ENCODE measurements around the gene INO80B. TPM values are rescaled to one million over a fixed set of nuclear protein-coding genes. Genes with fewer than 3 reads are reported as not detected.

The INO80B gene
- total RNA-seq, 2 experiments from 2014 or later: 41.3 to 41.8 TPM

DNA sequence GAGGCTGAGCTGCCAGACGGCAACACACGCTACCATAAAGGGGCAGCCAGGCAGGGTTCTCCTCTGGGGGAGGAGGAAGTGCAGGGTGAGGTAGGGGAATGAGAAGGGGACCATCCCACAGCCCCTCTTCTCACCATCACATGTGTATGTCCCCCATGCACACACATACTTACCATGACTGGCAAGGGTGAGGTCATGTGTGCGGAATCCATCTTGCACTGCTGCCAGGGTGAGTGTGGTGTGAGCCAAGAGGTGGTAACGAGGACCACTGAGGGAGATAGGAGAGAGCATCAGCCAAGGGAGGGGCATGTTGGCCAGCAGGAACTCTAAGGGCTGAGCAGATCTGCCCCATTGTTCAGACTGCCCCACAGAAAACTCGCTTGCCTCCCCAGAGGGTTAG is 26.2 kb upstream of the INO80B start:
- Histone ChIP-seq H3K27ac (ENCODE audit: low read depth in 1 of 2, low read length in 2 of 2) (no peak overlapping the region), H3K27me3 (ENCODE audit: control insufficient read depth in 1 of 2, insufficient read depth in 2 of 2, low read length in 2 of 2) (no peaks in the 10 kb centered on the region), H3K36me3 (ENCODE audit: insufficient read depth, low read length) (peaks cover 11% of the 10 kb centered on the region), H3K4me3 (ENCODE audit: low read length) (no peak overlapping the region), H3K9me3 (ENCODE audit: control insufficient read depth in 1 of 2, insufficient read depth in 1 of 2, low read length in 2 of 2) (no peaks in the 10 kb centered on the region), H3K4me1 (ENCODE audit: insufficient read depth, low read length) (no peaks in the 10 kb centered on the region)
- DNase-seq (no peak), ATAC-seq (ENCODE audit: poor library complexity) (no peak)
- Mint-ChIP-seq H3K27me3 (no peaks in the 10 kb centered on the region), H3K36me3 (ENCODE audit: low read depth) (peaks cover 11% of the 10 kb centered on the region), H3K27ac (no peak overlapping the region), H3K4me1 (ENCODE audit: low read depth) (no peaks in the 10 kb centered on the region), H3K9me3 (no peaks in the 10 kb centered on the region), H3K4me3 (no peak overlapping the region)
- CTCF ChIA-PET: no interaction called here
- intact Hi-C loops (cut with DNase I, micrococcal nuclease): no loop called here
- TF ChIP-seq, protein P1, sequence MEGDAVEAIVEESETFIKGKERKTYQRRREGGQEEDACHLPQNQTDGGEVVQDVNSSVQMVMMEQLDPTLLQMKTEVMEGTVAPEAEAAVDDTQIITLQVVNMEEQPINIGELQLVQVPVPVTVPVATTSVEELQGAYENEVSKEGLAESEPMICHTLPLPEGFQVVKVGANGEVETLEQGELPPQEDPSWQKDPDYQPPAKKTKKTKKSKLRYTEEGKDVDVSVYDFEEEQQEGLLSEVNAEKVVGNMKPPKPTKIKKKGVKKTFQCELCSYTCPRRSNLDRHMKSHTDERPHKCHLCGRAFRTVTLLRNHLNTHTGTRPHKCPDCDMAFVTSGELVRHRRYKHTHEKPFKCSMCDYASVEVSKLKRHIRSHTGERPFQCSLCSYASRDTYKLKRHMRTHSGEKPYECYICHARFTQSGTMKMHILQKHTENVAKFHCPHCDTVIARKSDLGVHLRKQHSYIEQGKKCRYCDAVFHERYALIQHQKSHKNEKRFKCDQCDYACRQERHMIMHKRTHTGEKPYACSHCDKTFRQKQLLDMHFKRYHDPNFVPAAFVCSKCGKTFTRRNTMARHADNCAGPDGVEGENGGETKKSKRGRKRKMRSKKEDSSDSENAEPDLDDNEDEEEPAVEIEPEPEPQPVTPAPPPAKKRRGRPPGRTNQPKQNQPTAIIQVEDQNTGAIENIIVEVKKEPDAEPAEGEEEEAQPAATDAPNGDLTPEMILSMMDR (IDR thresholded peaks at IDR 0.05): no peak
- POLR2A ChIA-PET: interaction anchor here (0.8 to 1.3 kb wide), 2 partner anchors 30 to 53 kb away, joined by 3 read pairs; partner anchors contain the start of gene WBP1

DNA sequence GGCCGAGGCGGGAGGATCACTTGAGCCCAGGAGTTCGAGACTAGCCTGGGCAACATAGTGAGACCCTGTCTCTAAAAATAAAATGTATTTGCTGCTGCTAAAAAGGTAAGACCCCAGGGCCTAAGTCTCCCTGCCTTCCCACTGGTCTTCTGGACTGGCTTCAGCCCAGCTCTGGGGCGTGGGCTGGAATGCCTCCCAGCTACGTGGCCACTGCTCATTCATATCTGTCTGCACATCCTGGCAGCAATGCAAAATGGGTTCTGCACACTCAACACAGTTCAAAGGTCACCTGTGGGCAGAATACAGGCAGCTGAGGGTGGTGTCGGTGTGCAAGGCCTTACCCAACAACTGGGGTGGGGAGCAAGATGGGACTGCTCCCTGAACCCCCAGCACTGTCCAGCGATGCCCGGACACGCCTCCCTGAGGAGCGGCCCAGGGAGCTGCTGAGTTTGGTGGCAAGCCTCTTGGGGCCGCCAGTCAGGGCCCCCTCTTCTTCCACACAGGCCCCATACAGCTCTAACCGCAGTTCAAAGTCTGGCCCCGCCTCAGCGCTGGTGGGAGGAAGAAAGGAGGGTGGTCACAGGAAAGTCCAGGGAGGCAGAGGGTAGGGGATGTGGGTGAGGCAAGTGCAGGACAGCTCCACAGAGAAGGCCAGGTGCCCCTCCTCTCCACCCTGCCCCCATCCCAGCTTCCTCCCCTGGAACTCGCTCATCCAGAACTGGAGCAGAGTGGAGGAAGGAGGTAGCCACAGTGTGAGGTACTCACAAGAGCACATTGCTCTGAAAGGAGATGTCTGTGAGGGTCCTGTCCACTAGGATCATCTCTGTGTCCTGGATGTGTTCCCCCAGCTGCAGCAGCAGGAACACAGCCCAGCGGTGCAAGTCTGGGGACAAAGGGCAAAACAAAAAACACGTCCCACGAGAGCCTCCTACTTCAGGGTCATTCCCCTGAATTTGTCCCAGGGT is 25.1 kb upstream of the INO80B start:
- Mint-ChIP-seq H3K9me3 (no peaks in the 10 kb centered on the region), H3K36me3 (ENCODE audit: low read depth) (peaks cover 11% of the 10 kb centered on the region), H3K27me3 (no peaks in the 10 kb centered on the region), H3K4me3 (no peak overlapping the region), H3K27ac (no peak overlapping the region), H3K4me1 (ENCODE audit: low read depth) (no peaks in the 10 kb centered on the region)
- DNase-seq (no peak), ATAC-seq (ENCODE audit: poor library complexity) (no peak)
- Histone ChIP-seq H3K27ac (ENCODE audit: low read depth in 1 of 2, low read length in 2 of 2) (no peak overlapping the region), H3K4me3 (ENCODE audit: low read length) (no peak overlapping the region), H3K36me3 (ENCODE audit: insufficient read depth, low read length) (peaks cover 9% of the 10 kb centered on the region), H3K9me3 (ENCODE audit: control insufficient read depth in 1 of 2, insufficient read depth in 1 of 2, low read length in 2 of 2) (no peaks in the 10 kb centered on the region), H3K4me1 (ENCODE audit: insufficient read depth, low read length) (no peaks in the 10 kb centered on the region), H3K27me3 (ENCODE audit: control insufficient read depth in 1 of 2, insufficient read depth in 2 of 2, low read length in 2 of 2) (no peaks in the 10 kb centered on the region)
- CTCF ChIA-PET: interaction anchor here (1.2 kb wide), 1 partner anchor 10 kb away, joined by 3 read pairs; no protein-coding TSS in a partner anchor
- POLR2A ChIA-PET: interaction anchor here (1.3 kb wide), 1 partner anchor 28 kb away, joined by 3 read pairs; the partner anchor contains the start of gene WBP1
- TF ChIP-seq, protein P1 (IDR thresholded peaks at IDR 0.05): no peak
- intact Hi-C loops (cut with DNase I, micrococcal nuclease): no loop called here

DNA sequence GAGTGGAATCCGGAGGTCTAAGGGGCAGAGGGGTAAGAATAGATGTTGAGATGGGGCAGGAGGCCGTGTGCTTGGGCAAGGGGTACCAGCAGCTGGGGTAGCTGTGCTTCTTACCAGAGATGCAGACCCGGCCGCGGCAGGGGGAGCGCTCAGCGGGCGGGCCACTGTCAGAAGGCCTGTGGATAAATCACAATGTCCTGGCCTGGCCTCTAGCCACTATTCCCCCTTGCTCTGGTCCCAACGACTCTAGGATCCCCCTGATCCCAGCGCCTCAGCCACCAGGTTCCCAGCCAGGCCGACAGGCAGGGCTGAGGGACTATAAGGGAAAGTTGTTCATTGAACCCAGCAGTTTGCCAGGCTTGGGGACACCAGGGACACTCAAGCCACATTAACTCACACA is 24.4 kb upstream of the INO80B start:
- Histone ChIP-seq H3K9me3 (ENCODE audit: control insufficient read depth in 1 of 2, insufficient read depth in 1 of 2, low read length in 2 of 2) (no peaks in the 10 kb centered on the region), H3K27ac (ENCODE audit: low read depth in 1 of 2, low read length in 2 of 2) (no peak overlapping the region), H3K4me3 (ENCODE audit: low read length) (no peak overlapping the region), H3K36me3 (ENCODE audit: insufficient read depth, low read length) (peaks cover 3% of the 10 kb centered on the region), H3K4me1 (ENCODE audit: insufficient read depth, low read length) (no peaks in the 10 kb centered on the region), H3K27me3 (ENCODE audit: control insufficient read depth in 1 of 2, insufficient read depth in 2 of 2, low read length in 2 of 2) (no peaks in the 10 kb centered on the region)
- intact Hi-C loops (cut with DNase I, micrococcal nuclease): no loop called here
- TF ChIP-seq, protein P1 (IDR thresholded peaks at IDR 0.05): no peak
- ChIA-PET CTCF (interaction anchor here (1.2 to 1.7 kb wide), 2 partner anchors 9 to 39 kb away, joined by 3 to 6 read pairs; no protein-coding TSS in a partner anchor), POLR2A (interaction anchor here (1.3 kb wide), 1 partner anchor 10 kb away, joined by 3 read pairs; no protein-coding TSS in a partner anchor)
- no peak for DNase-seq
- Mint-ChIP-seq H3K4me3 (no peak overlapping the region), H3K9me3 (no peaks in the 10 kb centered on the region), H3K27me3 (no peaks in the 10 kb centered on the region), H3K4me1 (ENCODE audit: low read depth) (no peaks in the 10 kb centered on the region), H3K27ac (no peak overlapping the region), H3K36me3 (ENCODE audit: low read depth) (peaks cover 8% of the 10 kb centered on the region)
- ATAC-seq (ENCODE audit: poor library complexity): no peak

Measured in CD4-positive, alpha-beta T cell (primary cell).